HG03025 (cell line): ENCODE data around the gene SCYGR8.

Source experiments
- ATAC-seq: cut with Tn5 transposase; IDR thresholded peaks from one replicate; pipeline ENCODE4 v1.9.1; 2021; ENCODE audit warnings: mild to moderate bottlenecking, moderate library complexity; ENCODE audit not compliant: unreplicated experiment, low FRiP score

The SCYGR8 gene

GRCh38 chr2:227759411-227760118, 13.9 kb downstream of the SCYGR8 start:
- ATAC-seq: no peak

- no peak for ATAC-seq
These were observed 16.2 kb downstream of the SCYGR8 start for GRCh38 chr2:227761740-227762476.

GRCh38 chr2:227765788-227766372, 20.2 kb downstream of the SCYGR8 start:
- no peak for ATAC-seq

GRCh38 chr2:227766373-227766883, 20.7 kb downstream of the SCYGR8 start:
- peak; percentile 94 for ATAC-seq

- no peak for ATAC-seq
These were observed 22.1 kb downstream of the SCYGR8 start for GRCh38 chr2:227767830-227768229.

- no peak for ATAC-seq
These were observed 26.5 kb downstream of the SCYGR8 start for GRCh38 chr2:227772197-227772661.

- ATAC-seq: no peak
These were observed 27.2 kb downstream of the SCYGR8 start for GRCh38 chr2:227772932-227773331.

GRCh38 chr2:227774011-227774624, 28.4 kb downstream of the SCYGR8 start:
- ATAC-seq: no peak

GRCh38 chr2:227774895-227775842, 29.5 kb downstream of the SCYGR8 start:
- ATAC-seq: no peak

- ATAC-seq: no peak
These were observed 35.4 kb downstream of the SCYGR8 start for GRCh38 chr2:227780981-227781615.

- no peak for ATAC-seq
These were observed 36.1 kb downstream of the SCYGR8 start for GRCh38 chr2:227781841-227782240.

GRCh38 chr2:227782804-227783203, 37.1 kb downstream of the SCYGR8 start:
- peak; percentile 21 for ATAC-seq

GRCh38 chr2:227783404-227784138, 37.9 kb downstream of the SCYGR8 start:
- ATAC-seq: peak; percentile 98

GRCh38 chr2:227785293-227785692, 39.6 kb downstream of the SCYGR8 start:
- ATAC-seq: no peak

GRCh38 chr2:227788561-227789018, 42.9 kb downstream of the SCYGR8 start:
- ATAC-seq: no peak

- no peak for ATAC-seq
These were observed 44.1 kb downstream of the SCYGR8 start for GRCh38 chr2:227789803-227790202.

GRCh38 chr2:227793148-227793712, 47.5 kb downstream of the SCYGR8 start:
- no peak for ATAC-seq
